Measurements from ENCODE around the gene DNM2. TPM values are rescaled to one million over a fixed set of nuclear protein-coding genes. Genes with fewer than 3 reads are reported as not detected.

DNM2 gene
- total and polyA plus RNA-seq, 2 of the 13 experiments (the other 11 are each of a cell fraction or from before 2014, with no cell fraction given): 41.7 to 59.8 TPM

- intact Hi-C loops (cut with micrococcal nuclease; ENCODE audit: unreplicated experiment): no loop called here
- POLR2A ChIA-PET: interaction anchor here (1.3 kb wide), 1 partner anchor 27 kb away, joined by 4 read pairs; no protein-coding TSS in a partner anchor
These were observed 26.4 kb downstream of the DNM2 start for GRCh38 chr19:10744253-10744798.

More at GRCh38 chr19:10744253-10744798, 26.4 kb downstream of the DNM2 start:
- no peak for TF ChIP-seq ZNF577 (CRISPR knock-in tag; IDR thresholded peaks at IDR 0.05; ENCODE audit: borderline replicate concordance, low read depth)
- TF ChIP-seq DBP (CRISPR knock-in tag; IDR thresholded peaks at IDR 0.05; ENCODE audit: not compliant biosample characterization): no peak
- TF ChIP-seq KLF16 (CRISPR knock-in tag; IDR thresholded peaks at IDR 0.05): no peak
- 0 out of 2 replicates have a peak, but pooled peaks have one; percentile 23 for TF ChIP-seq ZNF687 (CRISPR knock-in tag; IDR thresholded peaks at IDR 0.05)
- Histone ChIP-seq H2AFZ (ENCODE audit: low read length) (no peak overlapping the region), H3K4me3 (replicated peaks in 1 of 3; ENCODE audit: insufficient read depth in 1 of 3, low read depth in 2 of 3, low read length in 3 of 3) (no peak overlapping the region), H3K4me2 (ENCODE audit: low read depth, low read length) (no peak overlapping the region), H3K4me1 (ENCODE audit: insufficient read depth, low read length) (peaks cover 77% of the 10 kb centered on the region), H3K27me3 (ENCODE audit: control insufficient read depth in 1 of 2, insufficient read depth in 2 of 2, low read length in 2 of 2) (no peaks in the 10 kb centered on the region), H3K79me2 (ENCODE audit: insufficient read depth, low read length) (peaks cover 70% of the 10 kb centered on the region), H4K20me1 (ENCODE audit: insufficient read depth, low read length) (no peaks in the 10 kb centered on the region; the same call in 1 of the 2 replicates), H3K36me3 (replicated peaks in 1 of 2; ENCODE audit: control insufficient read depth in 1 of 2, insufficient read depth in 2 of 2, low read length in 2 of 2) (peaks cover 6% of the 10 kb centered on the region in 2 experiments; a peak in 2 of 5 replicates), H3K9me3 (ENCODE audit: low read length) (no peaks in the 10 kb centered on the region), H3K27ac (ENCODE audit: extremely low read length, insufficient read depth, low read length) (no peak overlapping the region), H3K9ac (ENCODE audit: insufficient read depth, low read depth, low read length) (no peak overlapping the region)
- BruUV-seq (replicated peaks): no TSS peak
- 96% methylated on average over 7 of the region's 11 CpGs for WGBS (ENCODE audit: low lambda C conversion rate)
- ATAC-seq (no peak), FAIRE-seq (no peak), DNase-seq (ENCODE audit: low spot score) (no peak)
- in situ Hi-C loops (cut with HindIII; ENCODE audit: extremely low pct_ligation_motif_present, low pct_unique_long_range_greater_than_20kb): no loop called here
- CTCF ChIA-PET (ENCODE audit: low intra/inter-chr PET ratio, low total read pairs): no interaction called here

All from HepG2 (cell line).